Lower leg skin (tissue), 4 donors: ENCODE data around the gene CDC20. TPM values are rescaled to one million over a fixed set of nuclear protein-coding genes. Genes with fewer than 3 reads are reported as not detected.

Source experiments
- DNase-seq, 2 donors: peaks; one replicate each; pipeline ENCODE4 v3.0.0-alpha.2; 2019; ENCODE audit warnings: low spot score in 2 of 2
- H3K4me3 ChIP-seq: fragments of 200-600 bp; sonication (generic); 2 replicates; pipeline ENCODE4 v1.5.1; 2017; ENCODE audit warnings: mild to moderate bottlenecking, low read depth; ENCODE audit not compliant: poor library complexity, severe bottlenecking
- CTCF ChIP-seq, 3 donors: fragments of 450-650 bp; IDR thresholded peaks; one replicate each; pipeline ENCODE4 v1.5.1; 2016; ENCODE audit warnings: antibody characterized with exemption in 3 of 3, mild to moderate bottlenecking in 3 of 3, moderate library complexity in 2 of 3
- POLR2A ChIP-seq, 2 donors: fragments of 450-650 bp; IDR thresholded peaks; one replicate each; pipeline ENCODE4 v1.6.1; 2016 to 2017; ENCODE audit warnings: antibody characterized with exemption in 2 of 2, mild to moderate bottlenecking in 1 of 2, moderate library complexity in 1 of 2
- WGBS, 2 donors: methylation state at CpG; one replicate each; pipeline ENCODE4 v1.1.5; 2018; 5-methylcytosine and 5-hydroxymethylcytosine counted together
- intact Hi-C: fragments of 100-400 bp; cut with DNase I; formaldehyde crosslinking; loops from one replicate; pipeline ENCODE4 v1.15.0; 2023; ENCODE audit warnings: low total_unique reads
- microRNA-seq, 2 donors: library from miRNA; unstranded; fragments of <30 nt; microRNA quantifications; one replicate each; pipeline ENCODE4, GENCODE V29; 2016; ENCODE audit warnings: borderline replicate concordance in 2 of 2, borderline number of aligned reads in 1 of 2
- total RNA-seq, 4 donors: library from RNA; depleted of rRNA; stranded (reverse); fragments of >200 nt; gene quantifications; one replicate each; pipeline ENCODE4 v1.1.0, GENCODE V29; 2016

Gene CDC20
- total RNA-seq, 4 donors from 2014 or later: 2.7 to 12.1 (median 6.5) TPM

DNA sequence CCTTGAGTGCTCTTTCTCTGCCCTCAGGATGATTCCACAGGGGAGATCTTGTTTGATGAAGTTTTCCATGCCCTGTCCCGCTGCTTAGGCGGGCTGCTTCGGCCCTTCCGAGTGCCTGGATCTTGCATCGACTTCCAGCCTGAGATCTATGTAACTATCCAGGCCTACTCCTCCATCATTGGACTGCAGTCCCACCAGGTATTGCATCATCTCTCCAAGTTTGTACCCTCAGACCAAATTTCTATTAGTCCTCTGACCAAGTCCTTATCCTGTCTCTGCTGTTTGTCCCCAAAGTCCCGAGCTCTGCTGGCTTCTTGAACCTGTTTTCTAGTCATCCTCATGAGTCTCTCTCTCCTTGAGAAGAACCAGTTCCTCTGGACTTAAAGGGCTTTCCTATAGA, 45.6 kb downstream of the CDC20 start:
- no peak overlapping the region for H3K4me3 ChIP-seq
- intact Hi-C loops: no loop called here
- TF ChIP-seq CTCF (IDR thresholded peaks at IDR 0.05) (no peak), POLR2A (IDR thresholded peaks at IDR 0.05) (no peak)
- 97% methylated on average over 6 of the region's 6 CpGs for WGBS, 2 donors
- no peak for DNase-seq

- H3K4me3 ChIP-seq: no peak overlapping the region
- intact Hi-C loops: no loop called here
- TF ChIP-seq CTCF (IDR thresholded peaks at IDR 0.05) (no peak), POLR2A (IDR thresholded peaks at IDR 0.05) (no peak)
- WGBS, 2 donors: 79 to 86% methylated on average over 6 of the region's 6 CpGs
- no peak for DNase-seq
Observed at GRCh38 chr1:43405219-43405875, 46.6 kb downstream of the CDC20 start.

- 85 to 95% methylated on average over 2 of the region's 2 CpGs for WGBS, 2 donors
- TF ChIP-seq POLR2A (IDR thresholded peaks at IDR 0.05) (no peak), CTCF (IDR thresholded peaks at IDR 0.05) (no peak)
- no peak for DNase-seq
- H3K4me3 ChIP-seq: no peak overlapping the region
- intact Hi-C loops: no loop called here
Observed at GRCh38 chr1:43405876-43406234, 47.1 kb downstream of the CDC20 start.

- no peak for TF ChIP-seq POLR2A (IDR thresholded peaks at IDR 0.05)
- TF ChIP-seq CTCF (IDR thresholded peaks at IDR 0.05): no peak
- intact Hi-C loops: no loop called here
- WGBS, 2 donors: 93 to 96% methylated on average over 3 of the region's 3 CpGs
- DNase-seq: no peak
- H3K4me3 ChIP-seq: no peak overlapping the region
Observed at GRCh38 chr1:43410571-43410970, 51.8 kb downstream of the CDC20 start.

Small RNA genes within 50 kb of the gene (microRNA-seq; reads per million reads assigned to microRNA genes)
- 1.7 to 3.4 reads per million in 2 donors for gene MIR6734

Other genes starting within 250 kb of the CDC20 start
- gene EBNA1BP2, start 186.7 kb upstream of the CDC20 start, total RNA-seq: 10 to 100 TPM; 25.2 to 57.2 (median 43.0) TPM
- gene CFAP57, start 186.7 kb upstream of the CDC20 start, total RNA-seq: under 1 TPM; 0.19 to 0.38 (median 0.24) TPM
- gene TMEM125, start 89.0 kb upstream of the CDC20 start, total RNA-seq: 10 to 100 TPM; 13.6 to 34.5 (median 19.0) TPM
- 10 to 100 TPM; 16.1 to 28.2 (median 25.4) TPM for gene C1orf210, start 73.4 kb upstream of the CDC20 start, total RNA-seq
- gene TIE1, start 58.0 kb upstream of the CDC20 start, total RNA-seq: 10 to 100 TPM in 2 of 4 donors, 1 to 10 TPM in 2; 8.8 to 23.3 (median 10.9) TPM
- gene MPL, start 21.2 kb upstream of the CDC20 start, total RNA-seq: under 1 TPM in 1 of 4 donors, not detected in 3; 0.15 TPM
- gene ELOVL1, start 9.0 kb downstream of the CDC20 start, total RNA-seq: 100 to 1,000 TPM; 359 to 592 (median 401) TPM
- 10 to 100 TPM; 43.6 to 58.4 (median 50.8) TPM for gene MED8, start 30.8 kb downstream of the CDC20 start, total RNA-seq
- gene SZT2, start 30.9 kb downstream of the CDC20 start, total RNA-seq: 10 to 100 TPM; 33.2 to 75.3 (median 42.0) TPM
- 10 to 100 TPM; 35.5 to 39.4 (median 38.0) TPM for gene HYI, start 95.0 kb downstream of the CDC20 start, total RNA-seq
- gene PTPRF, start 171.9 kb downstream of the CDC20 start, total RNA-seq: 100 to 1,000 TPM; 204 to 236 (median 231) TPM